B cell (primary cell): ENCODE measurements around the gene TEX261.
A peak's percentile ranks its signal among the peaks of the same experiment; 100 is the strongest.

ENCODE experiments used
- CTCF ChIP-seq: fragments of 200-600 bp; IDR thresholded peaks from one replicate; pipeline ENCODE4 v1.8.0; 2022; ENCODE audit warnings: antibody characterized with exemption, mild to moderate bottlenecking
- EZH2 ChIP-seq: IDR thresholded peaks from 2 replicates; pipeline ENCODE4 v1.6.1; 2012; ENCODE audit warnings: borderline replicate concordance, low read depth, mild to moderate bottlenecking, moderate library complexity, low read length; ENCODE audit not compliant: insufficient read depth, poor library complexity, severe bottlenecking

- TF ChIP-seq CTCF (peak; percentile 84), EZH2 (no peak)
Observed at GRCh38 chr2:70948337-70949003, 46.2 kb downstream of the TEX261 start.
